H1 (cell line): ENCODE measurements around the gene SEMA6A. TPM values are rescaled to one million over a fixed set of nuclear protein-coding genes. Genes with fewer than 3 reads are reported as not detected.

ENCODE experiments used
- CTCF ChIA-PET: fragments of 300-600 bp; sonication (Branson Sonifier 250); formaldehyde crosslinking; loops from one replicate; lab custom pipeline; 2021; ENCODE audit not compliant: partially characterized antibody; lab: Charles Lee
- POLR2A ChIA-PET: fragments of 300-600 bp; sonication (Branson Sonifier 250); formaldehyde crosslinking; loops from one replicate; lab custom pipeline; 2021; ENCODE audit warnings: inconsistent platforms; ENCODE audit not compliant: partially characterized antibody; lab: Charles Lee
- DNase-seq, 2 experiments: peaks; one replicate each; pipeline versions ENCODE4 v3.0.0 to v3.0.0-alpha.2; 2010 to 2022; ENCODE audit warnings: low spot score in 2 of 2, low read depth in 1 of 2, mixed read lengths in 1 of 2
- FAIRE-seq: peaks from 2 replicates; lab custom pipeline; 2011; peaks lifted over from hg19 to GRCh38; lab: Jason Lieb, UNC
- H2AFZ ChIP-seq: 2 replicates; pipeline ENCODE4 v1.8.1; 2012; ENCODE audit warnings: low read length, inconsistent platforms
- H2AK5ac ChIP-seq: 2 replicates; pipeline ENCODE4 v1.6.1; 2013; ENCODE audit warnings: low read depth, low read length
- H2BK120ac ChIP-seq: replicated peaks from 2 replicates; pipeline ENCODE3; 2013; ENCODE audit warnings: low read depth, low read length, inconsistent platforms
- H2BK12ac ChIP-seq: 2 replicates; pipeline ENCODE4 v1.6.1; 2013; ENCODE audit warnings: low read depth, low read length
- H2BK15ac ChIP-seq: 2 replicates; pipeline ENCODE4 v1.6.1; 2013; ENCODE audit warnings: low read length
- H2BK20ac ChIP-seq: 2 replicates; pipeline ENCODE4 v1.6.1; 2013; ENCODE audit warnings: low read length
- H2BK5ac ChIP-seq: 2 replicates; pipeline ENCODE4 v1.6.1; 2013; ENCODE audit warnings: low read depth, low read length
- H3K14ac ChIP-seq: 2 replicates; pipeline ENCODE4 v1.6.1; 2013; ENCODE audit warnings: inconsistent platforms; ENCODE audit not compliant: insufficient read length
- H3K18ac ChIP-seq: 2 replicates; pipeline ENCODE4 v1.6.1; 2013; ENCODE audit warnings: low read length; ENCODE audit errors: extremely low read depth
- H3K23ac ChIP-seq: 2 replicates; pipeline ENCODE4 v1.6.1; 2013; ENCODE audit warnings: inconsistent platforms; ENCODE audit not compliant: insufficient read length
- H3K23me2 ChIP-seq: 2 replicates; pipeline ENCODE4 v1.6.1; 2013; ENCODE audit warnings: low read depth, low read length
- H3K27ac ChIP-seq: 2 replicates; pipeline ENCODE4 v1.6.1; 2011; ENCODE audit warnings: low read depth, low read length, inconsistent platforms
- H3K27me3 ChIP-seq, 4 experiments: replicated peaks in 1 of 4; 1 replicate in 1 of 4; 2 replicates in 3 of 4; pipeline versions ENCODE4 v1.6.1 to v1.8.1; 2011 to 2013; ENCODE audit warnings: low read length in 3 of 4, mild to moderate bottlenecking in 3 of 4, inconsistent platforms in 2 of 4, mixed read lengths in 2 of 4, moderate library complexity in 1 of 4; ENCODE audit not compliant: control insufficient read depth in 3 of 4, insufficient read depth in 3 of 4; ENCODE audit errors: extremely low read depth in 1 of 4
- H3K36me3 ChIP-seq, 4 experiments: 2 replicates each; pipeline versions ENCODE4 v1.6.1 to v1.8.1; 2011 to 2013; ENCODE audit warnings: mild to moderate bottlenecking in 4 of 4, low read length in 3 of 4, moderate library complexity in 2 of 4, control low read depth in 1 of 4, inconsistent platforms in 1 of 4; ENCODE audit not compliant: insufficient read depth in 4 of 4, control insufficient read depth in 2 of 4
- H3K4ac ChIP-seq: replicated peaks from 2 replicates; pipeline ENCODE3; 2013; ENCODE audit warnings: low read length, low read depth, mixed read lengths, inconsistent platforms; ENCODE audit not compliant: insufficient read length
- H3K4me1 ChIP-seq, 4 experiments: replicated peaks in 1 of 4; 1 replicate in 1 of 4; 2 replicates in 3 of 4; pipeline versions ENCODE4 v1.6.1 to v1.8.1; 2011 to 2013; ENCODE audit warnings: low read length in 3 of 4, inconsistent platforms in 2 of 4, mixed read lengths in 1 of 4; ENCODE audit not compliant: insufficient read depth in 4 of 4, control insufficient read depth in 3 of 4
- H3K4me2 ChIP-seq, 2 experiments: 2 replicates each; pipeline versions ENCODE4 v1.6.1 to v1.8.1; 2011 to 2013; ENCODE audit warnings: low read depth in 2 of 2, low read length in 2 of 2, control low read depth in 1 of 2, inconsistent platforms in 1 of 2, mild to moderate bottlenecking in 1 of 2; ENCODE audit not compliant: insufficient read depth in 1 of 2
- H3K4me3 ChIP-seq, 4 experiments: fragments of 200-600, 300-600 bp in 1 of 4; sonication (generic), shearing (Covaris generic), sonication (Bioruptor Twin) in 1 of 4; 2 replicates each; pipeline versions ENCODE4 v1.5.1 to v1.8.1; 2011 to 2016; ENCODE audit warnings: low read length in 4 of 4, low read depth in 3 of 4, control low read depth in 2 of 4, inconsistent platforms in 2 of 4, mild to moderate bottlenecking in 2 of 4, mixed read lengths in 1 of 4, moderate library complexity in 1 of 4; ENCODE audit not compliant: insufficient read depth in 2 of 4; ENCODE audit errors: extremely low read depth in 1 of 4
- H3K56ac ChIP-seq: replicated peaks from 2 replicates; pipeline ENCODE3; 2013; ENCODE audit warnings: low read depth, mild to moderate bottlenecking, mixed read lengths, low read length, inconsistent platforms; ENCODE audit not compliant: insufficient read length
- H3K79me1 ChIP-seq: 2 replicates; pipeline ENCODE4 v1.6.1; 2013; ENCODE audit warnings: low read depth, low read length, control low read depth
- H3K79me2 ChIP-seq, 2 experiments: 2 replicates each; pipeline versions ENCODE4 v1.6.1 to v1.8.1; 2012 to 2013; ENCODE audit warnings: low read length in 2 of 2, mild to moderate bottlenecking in 2 of 2, inconsistent platforms in 1 of 2; ENCODE audit not compliant: insufficient read depth in 2 of 2, control insufficient read depth in 1 of 2
- H3K9ac ChIP-seq, 4 experiments: replicated peaks in 1 of 4; 1 replicate in 1 of 4; 2 replicates in 3 of 4; pipeline versions ENCODE4 v1.6.1 to v1.8.1; 2011 to 2013; ENCODE audit warnings: low read depth in 3 of 4, low read length in 3 of 4, control low read depth in 2 of 4, mild to moderate bottlenecking in 2 of 4, moderate library complexity in 2 of 4, inconsistent platforms in 1 of 4; ENCODE audit errors: extremely low read depth in 1 of 4
- H3K9me3 ChIP-seq, 2 experiments: 2 replicates each; pipeline versions ENCODE4 v1.6.1 to v1.8.1; 2012 to 2013; ENCODE audit warnings: mild to moderate bottlenecking in 2 of 2, moderate library complexity in 2 of 2, control low read depth in 1 of 2, inconsistent platforms in 1 of 2, low read depth in 1 of 2, low read length in 1 of 2, mixed read lengths in 1 of 2; ENCODE audit not compliant: insufficient read depth in 2 of 2
- H4K20me1 ChIP-seq, 2 experiments: replicated peaks in 1 of 2; 2 replicates each; pipeline versions ENCODE3 to v1.8.1; 2011 to 2013; ENCODE audit warnings: inconsistent platforms in 2 of 2, low read length in 2 of 2, mild to moderate bottlenecking in 1 of 2; ENCODE audit not compliant: insufficient read depth in 2 of 2, control insufficient read depth in 1 of 2
- H4K5ac ChIP-seq: 2 replicates; pipeline ENCODE4 v1.6.1; 2013; ENCODE audit warnings: low read length, low read depth, mixed read lengths, inconsistent platforms; ENCODE audit not compliant: insufficient read length
- H4K8ac ChIP-seq: 2 replicates; pipeline ENCODE4 v1.8.0; 2013; ENCODE audit warnings: mild to moderate bottlenecking, moderate library complexity, low read length, inconsistent platforms; ENCODE audit not compliant: insufficient read depth; ENCODE audit errors: extremely low read depth
- H4K91ac ChIP-seq: replicated peaks from 2 replicates; pipeline ENCODE3; 2013; ENCODE audit warnings: low read length, mixed read lengths, inconsistent platforms; ENCODE audit not compliant: insufficient read length
- GABPA ChIP-seq: IDR thresholded peaks from 2 replicates; pipeline ENCODE4 v1.6.1; 2011; ENCODE audit warnings: mild to moderate bottlenecking, low read length, moderate library complexity, borderline replicate concordance; ENCODE audit not compliant: insufficient read depth
- WGBS, 2 experiments: shearing (Covaris generic) in 1 of 2; methylation state at CpG; one replicate each; pipeline versions ENCODE4 v1.1.6 to v1.1.7; 2013 to 2015; ENCODE audit warnings: low lambda C conversion rate in 2 of 2, mixed read lengths in 2 of 2, inconsistent platforms in 1 of 2, low coverage in 1 of 2, missing lambda C conversion rate in 1 of 2; ENCODE audit not compliant: insufficient replicate concordance in 2 of 2, insufficient coverage in 1 of 2, insufficient read length in 1 of 2; ENCODE audit errors: extremely low coverage in 1 of 2, missing lambda C conversion rate in 1 of 2; 5-methylcytosine and 5-hydroxymethylcytosine counted together
- polyA plus RNA-seq, 7 experiments: library from polyadenylated mRNA; depleted of rRNA in 3 of 7; stranded (reverse) in 5 of 7; unstranded in 2 of 7; fragments of >200 nt in 5 of 7; fragments of 200-250 nt in 2 of 7; gene quantifications; 1 replicate in 5 of 7; 2 replicates in 1 of 7; 4 replicates in 1 of 7; pipeline versions ENCODE4 v1.2.1 to v1.2.3, GENCODE V29; 2011 to 2013; ENCODE audit warnings: missing spikeins in 2 of 7, mixed read lengths in 2 of 7
- total RNA-seq: library from RNA; stranded (reverse); fragmentation: NEBNext Ultra II Directional; extraction: Animal tissue kit (Norgen Biotek cat#: 25700); gene quantifications from 2 replicates; pipeline ENCODE4 v1.2.1, GENCODE V29; 2021
- TF ChIP-seq, protein P1 (sequence below): IDR thresholded peaks from 2 replicates; pipeline ENCODE4 v1.6.1; 2012; ENCODE audit warnings: inconsistent platforms

The SEMA6A gene
- total and polyA plus RNA-seq, 2 of the 8 experiments (the other 6 are each of a cell fraction or from before 2014, with no cell fraction given) = 78.3 to 277 TPM

DNA sequence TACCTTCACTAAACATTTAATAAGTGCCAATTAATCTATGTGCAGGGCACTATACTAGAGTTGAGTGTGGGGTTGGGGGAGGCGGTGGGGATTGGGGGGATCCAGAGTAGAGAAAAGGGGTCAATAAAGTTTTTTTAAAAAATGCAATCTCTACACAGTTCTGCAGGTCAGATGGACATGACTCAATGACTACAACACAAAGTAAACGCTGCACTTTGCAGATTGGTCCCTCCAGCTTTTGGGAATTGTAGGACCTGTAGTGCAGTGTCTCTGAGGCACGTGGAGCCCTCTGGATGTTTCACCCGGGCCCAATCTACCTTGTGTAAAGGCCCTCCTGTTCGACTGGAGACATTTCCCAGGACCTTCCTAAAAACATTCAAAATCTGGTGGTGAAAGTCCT is 43.5 kb downstream of the SEMA6A start:
- Histone ChIP-seq H4K5ac (no peak overlapping the region), H2AK5ac (no peak overlapping the region), H3K36me3 (no peaks in the 10 kb centered on the region; a peak in 1 of 8 replicates), H4K91ac (no peak overlapping the region), H4K20me1 (peaks cover 35 to 50% of the 10 kb centered on the region in 2 experiments), H4K8ac (no peak overlapping the region), H2BK12ac (no peak overlapping the region), H3K4me3 (no peak overlapping the region), H3K4ac (no peak overlapping the region), H3K14ac (no peak overlapping the region), H2BK20ac (no peak overlapping the region), H3K27me3 (no peaks in the 10 kb centered on the region), H3K18ac (no peak overlapping the region), H3K56ac (no peak overlapping the region)
- WGBS, 2 experiments = 79% methylated on average over 5 of the region's 5 CpGs; no CpG with 5 or more reads in 1 of the 2 experiments
- POLR2A ChIA-PET = interaction anchor here (0.8 kb wide), 1 partner anchor 8 kb away, joined by 4 read pairs; no protein-coding TSS in a partner anchor
- TF ChIP-seq, protein P1, sequence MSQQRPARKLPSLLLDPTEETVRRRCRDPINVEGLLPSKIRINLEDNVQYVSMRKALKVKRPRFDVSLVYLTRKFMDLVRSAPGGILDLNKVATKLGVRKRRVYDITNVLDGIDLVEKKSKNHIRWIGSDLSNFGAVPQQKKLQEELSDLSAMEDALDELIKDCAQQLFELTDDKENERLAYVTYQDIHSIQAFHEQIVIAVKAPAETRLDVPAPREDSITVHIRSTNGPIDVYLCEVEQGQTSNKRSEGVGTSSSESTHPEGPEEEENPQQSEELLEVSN = no peak
- no peak for TF ChIP-seq GABPA
- TF ChIP-seq, all 59 proteins: peak for 0
- H3K9ac ChIP-seq = no peak overlapping the region
- H3K79me1 ChIP-seq = no peaks in the 10 kb centered on the region; the same call in 1 of the 2 replicates
- H2AFZ ChIP-seq = no peak overlapping the region
- no peaks in the 10 kb centered on the region for H3K9me3 ChIP-seq
- no peak overlapping the region for H2BK5ac ChIP-seq
- H3K27ac ChIP-seq = no peak overlapping the region
- FAIRE-seq (no peak), DNase-seq (no peak)
- H3K4me2 ChIP-seq = no peak overlapping the region
- peaks cover 9 to 32% (median 19%) of the 10 kb centered on the region in 4 experiments; a peak in 6 of 7 replicates for H3K4me1 ChIP-seq
- no peak overlapping the region for H2BK120ac ChIP-seq
- CTCF ChIA-PET = interaction anchor here (1.4 kb wide), 1 partner anchor 32 kb away, joined by 4 read pairs; no protein-coding TSS in a partner anchor
- no peak overlapping the region for H2BK15ac ChIP-seq
- H3K23me2 ChIP-seq = no peaks in the 10 kb centered on the region
- H3K79me2 ChIP-seq = peaks cover 88 to 100% of the 10 kb centered on the region in 2 experiments
- H3K23ac ChIP-seq = no peak overlapping the region
